Sigmoid colon (tissue), 3 donors: ENCODE measurements around the gene TENM3.

Experiments
- POLR2A ChIP-seq, 2 donors: fragments of 450-650 bp; IDR thresholded peaks; one replicate each; pipeline ENCODE4 v1.6.1; 2016; ENCODE audit warnings: antibody characterized with exemption in 2 of 2, mild to moderate bottlenecking in 2 of 2, moderate library complexity in 2 of 2
- TF ChIP-seq, protein P1 (sequence below), 4 experiments: fragments of 450-650 bp in 3 of 4; fragments of 200-600 bp in 1 of 4; IDR thresholded peaks; one replicate each; pipeline ENCODE4 v1.5.1; 2016 to 2019; ENCODE audit warnings: antibody characterized with exemption in 4 of 4, mild to moderate bottlenecking in 3 of 4, moderate library complexity in 2 of 4

- no peak for TF ChIP-seq POLR2A (IDR thresholded peaks at IDR 0.05)
- TF ChIP-seq, protein P1, sequence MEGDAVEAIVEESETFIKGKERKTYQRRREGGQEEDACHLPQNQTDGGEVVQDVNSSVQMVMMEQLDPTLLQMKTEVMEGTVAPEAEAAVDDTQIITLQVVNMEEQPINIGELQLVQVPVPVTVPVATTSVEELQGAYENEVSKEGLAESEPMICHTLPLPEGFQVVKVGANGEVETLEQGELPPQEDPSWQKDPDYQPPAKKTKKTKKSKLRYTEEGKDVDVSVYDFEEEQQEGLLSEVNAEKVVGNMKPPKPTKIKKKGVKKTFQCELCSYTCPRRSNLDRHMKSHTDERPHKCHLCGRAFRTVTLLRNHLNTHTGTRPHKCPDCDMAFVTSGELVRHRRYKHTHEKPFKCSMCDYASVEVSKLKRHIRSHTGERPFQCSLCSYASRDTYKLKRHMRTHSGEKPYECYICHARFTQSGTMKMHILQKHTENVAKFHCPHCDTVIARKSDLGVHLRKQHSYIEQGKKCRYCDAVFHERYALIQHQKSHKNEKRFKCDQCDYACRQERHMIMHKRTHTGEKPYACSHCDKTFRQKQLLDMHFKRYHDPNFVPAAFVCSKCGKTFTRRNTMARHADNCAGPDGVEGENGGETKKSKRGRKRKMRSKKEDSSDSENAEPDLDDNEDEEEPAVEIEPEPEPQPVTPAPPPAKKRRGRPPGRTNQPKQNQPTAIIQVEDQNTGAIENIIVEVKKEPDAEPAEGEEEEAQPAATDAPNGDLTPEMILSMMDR (IDR thresholded peaks at IDR 0.05): no peak
Observed at GRCh38 chr4:182532441-182532840, 289.2 kb downstream of the TENM3 start.
